ENCODE measurements around the gene DCX.

The DCX gene

GRCh38 chrX:111309083-111309482 is 102.9 kb downstream of the DCX start:
- Histone ChIP-seq H3K27ac (no peak overlapping the region), H3K9me3 (no peaks in the 10 kb centered on the region), H3K36me3 (no peaks in the 10 kb centered on the region), H3K27me3 (no peaks in the 10 kb centered on the region), H3K4me3 (ENCODE audit: low read depth in 1 of 2, low read length in 1 of 2) (no peak overlapping the region), H3K4me1 (ENCODE audit: control insufficient read depth in 1 of 2, insufficient read depth in 1 of 2, low read depth in 1 of 2, low read length in 1 of 2) (no peaks in the 10 kb centered on the region)
- no peak for TF ChIP-seq CTCF (IDR thresholded peaks at IDR 0.05)

DNA sequence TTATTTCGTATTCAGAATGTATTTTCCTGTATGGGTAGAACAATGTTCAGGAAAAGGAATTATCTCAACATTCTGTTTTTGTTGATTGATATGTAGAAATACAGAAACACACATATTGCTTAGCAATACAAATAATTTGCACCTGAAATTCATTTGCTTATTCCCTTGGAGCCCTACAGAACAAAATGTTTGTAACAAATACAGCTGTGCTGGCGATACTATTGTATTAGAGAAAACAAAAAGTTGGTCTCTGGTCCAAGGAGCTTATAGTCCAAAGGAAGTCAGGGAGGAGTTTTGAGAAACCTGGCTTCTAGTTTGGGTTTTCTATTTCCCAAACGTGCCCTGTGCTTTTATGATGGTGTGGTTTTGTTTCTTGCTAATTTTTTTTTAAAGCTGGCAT is 104.0 kb downstream of the DCX start:
- H3K4me1 ChIP-seq (ENCODE audit: control insufficient read depth in 1 of 2, insufficient read depth in 1 of 2, low read depth in 1 of 2, low read length in 1 of 2) = no peaks in the 10 kb centered on the region
- no peaks in the 10 kb centered on the region for H3K36me3 ChIP-seq
- H3K9me3 ChIP-seq = no peaks in the 10 kb centered on the region
- TF ChIP-seq CTCF (IDR thresholded peaks at IDR 0.05) = no peak
- no peaks in the 10 kb centered on the region for H3K27me3 ChIP-seq
- H3K4me3 ChIP-seq (ENCODE audit: low read depth in 1 of 2, low read length in 1 of 2) = no peak overlapping the region
- H3K27ac ChIP-seq = no peak overlapping the region

DNA sequence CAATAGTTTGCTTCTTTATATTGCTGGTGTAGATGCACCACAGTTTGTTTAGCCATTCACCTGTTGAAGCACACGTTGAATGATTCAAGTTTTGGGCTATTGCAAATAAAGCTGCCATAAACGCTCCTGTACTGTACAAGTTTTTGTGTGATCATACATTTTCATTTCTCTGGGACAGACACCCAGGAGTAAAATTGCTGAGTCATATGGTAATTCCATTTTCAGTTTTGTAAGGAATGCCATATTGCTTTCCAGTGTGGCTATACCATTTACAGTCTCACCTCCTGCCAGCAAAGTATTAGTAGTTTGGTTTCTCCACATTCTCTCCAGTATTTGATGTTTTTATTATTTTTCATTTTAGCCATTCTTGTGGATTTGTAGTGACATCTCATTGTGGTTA is 109.7 kb downstream of the DCX start:
- TF ChIP-seq CTCF (IDR thresholded peaks at IDR 0.05) = no peak
- Histone ChIP-seq H3K4me3 (ENCODE audit: low read depth in 1 of 2, low read length in 1 of 2) (no peak overlapping the region), H3K4me1 (ENCODE audit: control insufficient read depth in 1 of 2, insufficient read depth in 1 of 2, low read depth in 1 of 2, low read length in 1 of 2) (no peaks in the 10 kb centered on the region), H3K36me3 (no peaks in the 10 kb centered on the region), H3K9me3 (no peaks in the 10 kb centered on the region), H3K27ac (no peak overlapping the region), H3K27me3 (no peaks in the 10 kb centered on the region)

GRCh38 chrX:111288841-111289240 is 123.2 kb downstream of the DCX start:
- Histone ChIP-seq H3K27ac (no peak overlapping the region), H3K9me3 (no peaks in the 10 kb centered on the region), H3K27me3 (no peaks in the 10 kb centered on the region), H3K36me3 (no peaks in the 10 kb centered on the region), H3K4me1 (ENCODE audit: control insufficient read depth in 1 of 2, insufficient read depth in 1 of 2, low read depth in 1 of 2, low read length in 1 of 2) (no peaks in the 10 kb centered on the region), H3K4me3 (ENCODE audit: low read depth in 1 of 2, low read length in 1 of 2) (no peak overlapping the region)
- no peak for TF ChIP-seq CTCF (IDR thresholded peaks at IDR 0.05)

- Histone ChIP-seq H3K27ac (no peak overlapping the region), H3K4me1 (ENCODE audit: control insufficient read depth in 1 of 2, insufficient read depth in 1 of 2, low read depth in 1 of 2, low read length in 1 of 2) (no peaks in the 10 kb centered on the region), H3K36me3 (no peaks in the 10 kb centered on the region), H3K9me3 (no peaks in the 10 kb centered on the region), H3K4me3 (ENCODE audit: low read depth in 1 of 2, low read length in 1 of 2) (no peak overlapping the region), H3K27me3 (no peaks in the 10 kb centered on the region)
- TF ChIP-seq CTCF (IDR thresholded peaks at IDR 0.05) = no peak
Measured at GRCh38 chrX:111284631-111285293, 127.2 kb downstream of the DCX start.
